PC-3 (cell line): ENCODE results near the gene SP140L.

ENCODE experiments used
- EZH2 ChIP-seq: fragments of 300-600 bp; sonication (generic); IDR thresholded peaks from one replicate; pipeline ENCODE4 v1.6.1; 2017; ENCODE audit warnings: antibody characterized with exemption, mild to moderate bottlenecking, low read length; ENCODE audit not compliant: unreplicated experiment
- EZH2phosphoT487 ChIP-seq: fragments of 300-600 bp; sonication (generic); IDR thresholded peaks from 2 replicates; pipeline ENCODE4 v1.6.1; 2018; ENCODE audit warnings: mild to moderate bottlenecking, antibody characterized with exemption, low read length, borderline replicate concordance

DNA sequence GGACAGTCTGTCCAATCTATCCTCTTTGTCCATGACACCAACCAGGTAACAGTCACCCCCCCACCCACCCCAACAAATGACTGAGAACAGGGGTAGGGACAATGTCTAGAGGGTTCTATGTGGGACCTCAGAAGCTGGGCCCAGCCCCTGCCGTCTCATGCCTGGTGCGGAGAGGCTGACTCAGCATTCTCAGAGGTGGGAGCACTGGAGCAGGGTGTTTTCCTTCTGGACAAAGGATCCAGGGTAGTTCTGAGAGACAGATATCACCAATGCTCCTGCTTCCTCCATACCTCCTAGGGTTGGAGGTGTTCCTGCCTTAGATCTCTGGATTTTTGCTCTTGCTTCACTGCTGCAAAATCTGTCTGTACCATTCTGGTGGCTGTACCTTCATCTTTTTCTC lies 55.1 kb downstream of the SP140L start:
- TF ChIP-seq EZH2 (no peak), EZH2phosphoT487 (no peak)
